Gastroesophageal sphincter (tissue), 4 donors: ENCODE results near the gene NCBP2. TPM values are rescaled to one million over a fixed set of nuclear protein-coding genes. Genes with fewer than 3 reads are reported as not detected.

Source experiments
- ATAC-seq: fragments of 150-250 bp; one replicate; pipeline ENCODE4 v1.9.1; 2016; ENCODE audit warnings: mild to moderate bottlenecking, moderate library complexity
- H3K27ac ChIP-seq, 4 donors: fragments of 200-600 bp; sonication (generic) in 3 of 4; 1 replicate in 3 of 4; 2 replicates in 1 of 4; pipeline ENCODE4 v1.5.1; 2016 to 2019
- H3K27me3 ChIP-seq: fragments of 200-600 bp; sonication (generic); one replicate; pipeline ENCODE4 v1.5.1; 2019
- H3K36me3 ChIP-seq, 2 donors: fragments of 200-600 bp; sonication (generic); one replicate each; pipeline ENCODE4 v1.5.1; 2019; ENCODE audit warnings: control low read depth in 1 of 2
- H3K4me1 ChIP-seq, 3 donors: fragments of 200-600 bp; sonication (generic); 1 replicate in 2 of 3; 2 replicates in 1 of 3; pipeline ENCODE4 v1.5.1; 2016 to 2019; ENCODE audit warnings: control low read depth in 2 of 3
- H3K4me3 ChIP-seq, 2 donors: fragments of 200-600 bp; sonication (generic); one replicate each; pipeline ENCODE4 v1.5.1; 2019; ENCODE audit warnings: mild to moderate bottlenecking in 1 of 2, moderate library complexity in 1 of 2
- H3K9me3 ChIP-seq, 3 donors: fragments of 200-600 bp; sonication (generic); one replicate each; pipeline ENCODE4 v1.5.1; 2017 to 2019; ENCODE audit warnings: control low read depth in 2 of 3
- CTCF ChIP-seq, 4 experiments: fragments of 200-600 bp in 2 of 4; fragments of 450-650 bp in 2 of 4; sonication (generic) in 1 of 4; IDR thresholded peaks; one replicate each; pipeline ENCODE4 v1.5.1; 2017 to 2019; ENCODE audit warnings: antibody characterized with exemption in 4 of 4, mild to moderate bottlenecking in 2 of 4, moderate library complexity in 2 of 4
- EP300 ChIP-seq: sonication (generic); formaldehyde crosslinking; IDR thresholded peaks from one replicate; pipeline ENCODE4 v1.6.1; 2017; ENCODE audit warnings: antibody characterized with exemption, mild to moderate bottlenecking
- POLR2A ChIP-seq, 2 donors: fragments of 450-650 bp; IDR thresholded peaks; one replicate each; pipeline ENCODE4 v1.6.1; 2017; ENCODE audit warnings: antibody characterized with exemption in 2 of 2, mild to moderate bottlenecking in 2 of 2, moderate library complexity in 1 of 2
- POLR2AphosphoS5 ChIP-seq: sonication (generic); formaldehyde crosslinking; IDR thresholded peaks from one replicate; pipeline ENCODE4 v1.6.1; 2017; ENCODE audit warnings: antibody characterized with exemption
- WGBS, 2 donors: methylation state at CpG; one replicate each; pipeline ENCODE4 v1.1.5; 2018; ENCODE audit warnings: low coverage in 1 of 2; 5-methylcytosine and 5-hydroxymethylcytosine counted together
- total RNA-seq, 4 donors: library from RNA; depleted of rRNA; stranded (reverse); fragments of >200 nt; gene quantifications; one replicate each; pipeline ENCODE4 v1.1.0, GENCODE V29; 2016

Gene NCBP2
- total RNA-seq, 4 donors from 2014 or later = 46.8 to 53.2 (median 49.7) TPM

DNA sequence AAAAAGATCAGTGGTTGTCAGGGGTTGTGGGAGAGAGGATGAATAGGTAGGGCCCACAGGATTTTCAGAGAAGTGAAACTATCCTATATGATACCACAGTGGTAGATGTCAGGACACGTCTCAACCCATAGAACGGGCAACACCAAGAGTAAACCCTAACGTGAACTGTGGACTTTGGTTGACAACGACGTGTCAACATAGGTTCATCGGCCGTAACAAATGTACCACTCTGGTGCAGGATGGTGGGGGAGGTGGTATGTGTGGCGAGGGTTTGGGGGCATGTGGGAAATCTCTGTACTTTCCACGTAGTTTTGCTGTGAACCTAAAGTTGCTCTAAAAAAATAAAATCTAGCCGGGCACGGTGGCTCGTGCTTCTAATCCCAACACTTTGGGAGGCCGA lies 39.3 kb upstream of the NCBP2 start:
- no peak for ATAC-seq
- H3K9me3 ChIP-seq = no peaks in the 10 kb centered on the region
- no peak overlapping the region for H3K4me3 ChIP-seq
- 83 to 91% methylated on average over 4 to 13 of the region's 13 CpGs for WGBS, 2 donors
- H3K27ac ChIP-seq = no peak overlapping the region
- no peaks in the 10 kb centered on the region for H3K36me3 ChIP-seq
- H3K27me3 ChIP-seq = peaks cover 6% of the 10 kb centered on the region
- TF ChIP-seq CTCF (IDR thresholded peaks at IDR 0.05) (no peak), POLR2A (IDR thresholded peaks at IDR 0.05) (no peak), POLR2AphosphoS5 (no peak), EP300 (no peak)
- H3K4me1 ChIP-seq = peaks cover 0 to 8% (median 0%) of the 10 kb centered on the region in 3 donors

- H3K27ac ChIP-seq = no peak overlapping the region
- WGBS, 2 donors = 70 to 83% methylated on average over 7 to 10 of the region's 10 CpGs
- no peak overlapping the region for H3K4me3 ChIP-seq
- no peak for TF ChIP-seq POLR2A (IDR thresholded peaks at IDR 0.05)
- TF ChIP-seq CTCF (IDR thresholded peaks at IDR 0.05) = no peak
- TF ChIP-seq EP300 = no peak
- TF ChIP-seq POLR2AphosphoS5 = no peak
- ATAC-seq = no peak
- no peaks in the 10 kb centered on the region for H3K9me3 ChIP-seq
- H3K4me1 ChIP-seq = peaks cover 0 to 8% (median 0%) of the 10 kb centered on the region in 3 donors
- no peaks in the 10 kb centered on the region for H3K36me3 ChIP-seq
- H3K27me3 ChIP-seq = peaks cover 4% of the 10 kb centered on the region
Measured at GRCh38 chr3:196979545-196979944, 37.2 kb upstream of the NCBP2 start.

- ATAC-seq = no peak
- peaks cover 0 to 8% (median 0%) of the 10 kb centered on the region in 3 donors for H3K4me1 ChIP-seq
- 85% methylated on average over 4 of the region's 11 CpGs; no CpG with 5 or more reads in 1 of the 2 donors for WGBS, 2 donors
- H3K27me3 ChIP-seq = peaks cover 4% of the 10 kb centered on the region
- no peaks in the 10 kb centered on the region for H3K9me3 ChIP-seq
- H3K36me3 ChIP-seq = no peaks in the 10 kb centered on the region
- H3K4me3 ChIP-seq = no peak overlapping the region
- no peak overlapping the region for H3K27ac ChIP-seq
- no peak for TF ChIP-seq POLR2AphosphoS5
- TF ChIP-seq EP300 = no peak
- no peak for TF ChIP-seq CTCF (IDR thresholded peaks at IDR 0.05)
- TF ChIP-seq POLR2A (IDR thresholded peaks at IDR 0.05) = no peak
Measured at GRCh38 chr3:196976941-196977340, 34.6 kb upstream of the NCBP2 start.

DNA sequence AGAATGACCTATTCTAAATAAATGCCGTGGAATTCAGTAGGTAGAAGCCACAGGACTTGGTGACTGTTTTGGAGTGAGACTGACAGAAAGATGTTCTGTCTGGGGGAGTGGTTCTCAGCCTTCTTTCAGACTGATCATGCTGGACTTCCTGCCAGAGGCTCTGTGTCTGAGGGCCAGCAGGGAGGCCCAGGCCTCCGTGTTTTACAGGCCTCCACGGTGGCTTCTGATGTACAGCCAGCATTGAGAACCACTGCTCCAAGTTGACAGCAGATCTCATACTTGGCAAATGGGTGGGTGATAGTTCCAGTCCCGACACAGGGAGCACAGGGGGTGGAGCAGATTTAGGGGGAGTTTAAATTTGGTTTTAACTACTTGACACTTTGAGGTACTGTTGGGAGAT lies 33.0 kb upstream of the NCBP2 start:
- Histone ChIP-seq H3K27me3 (peaks cover 4% of the 10 kb centered on the region), H3K4me1 (peaks cover 0 to 8% (median 0%) of the 10 kb centered on the region in 3 donors), H3K27ac (no peak overlapping the region), H3K4me3 (no peak overlapping the region), H3K36me3 (no peaks in the 10 kb centered on the region), H3K9me3 (no peaks in the 10 kb centered on the region)
- ATAC-seq = no peak
- TF ChIP-seq POLR2AphosphoS5 = no peak
- TF ChIP-seq CTCF (IDR thresholded peaks at IDR 0.05) = no peak
- TF ChIP-seq POLR2A (IDR thresholded peaks at IDR 0.05) = no peak
- no peak for TF ChIP-seq EP300
- WGBS, 2 donors = 33 to 83% methylated on average over 1 of the region's 4 CpGs

DNA sequence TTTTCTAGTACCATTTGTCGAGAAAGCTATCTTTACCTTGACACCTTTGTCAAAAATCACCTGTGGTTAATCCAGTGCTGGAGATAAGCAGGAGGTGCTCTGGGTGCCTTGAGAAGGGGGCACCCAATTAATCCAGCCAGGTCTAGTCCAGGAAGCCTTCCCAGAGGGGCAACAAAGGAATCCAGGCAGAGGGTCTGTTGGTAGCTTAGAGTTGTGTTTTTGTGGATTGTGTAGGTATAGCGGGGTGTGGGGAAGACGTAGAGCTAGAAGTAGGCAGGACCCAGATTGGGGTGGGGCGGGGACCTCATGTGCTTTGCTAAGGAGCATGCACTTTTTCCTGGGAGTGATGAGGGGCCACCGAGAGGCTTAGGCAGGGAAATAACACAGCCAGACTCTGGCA lies 32.3 kb upstream of the NCBP2 start:
- no peak overlapping the region for H3K27ac ChIP-seq
- WGBS, 2 donors = 65 to 83% methylated on average over 2 to 3 of the region's 5 CpGs
- no peak for ATAC-seq
- no peaks in the 10 kb centered on the region for H3K36me3 ChIP-seq
- no peaks in the 10 kb centered on the region for H3K9me3 ChIP-seq
- H3K27me3 ChIP-seq = peaks cover 4% of the 10 kb centered on the region
- peaks cover 0 to 13% (median 0%) of the 10 kb centered on the region in 3 donors for H3K4me1 ChIP-seq
- no peak overlapping the region for H3K4me3 ChIP-seq
- TF ChIP-seq EP300 (no peak), CTCF (IDR thresholded peaks at IDR 0.05) (no peak), POLR2AphosphoS5 (no peak), POLR2A (IDR thresholded peaks at IDR 0.05) (no peak)
